ENCODE results near the gene HPS4.

DNA sequence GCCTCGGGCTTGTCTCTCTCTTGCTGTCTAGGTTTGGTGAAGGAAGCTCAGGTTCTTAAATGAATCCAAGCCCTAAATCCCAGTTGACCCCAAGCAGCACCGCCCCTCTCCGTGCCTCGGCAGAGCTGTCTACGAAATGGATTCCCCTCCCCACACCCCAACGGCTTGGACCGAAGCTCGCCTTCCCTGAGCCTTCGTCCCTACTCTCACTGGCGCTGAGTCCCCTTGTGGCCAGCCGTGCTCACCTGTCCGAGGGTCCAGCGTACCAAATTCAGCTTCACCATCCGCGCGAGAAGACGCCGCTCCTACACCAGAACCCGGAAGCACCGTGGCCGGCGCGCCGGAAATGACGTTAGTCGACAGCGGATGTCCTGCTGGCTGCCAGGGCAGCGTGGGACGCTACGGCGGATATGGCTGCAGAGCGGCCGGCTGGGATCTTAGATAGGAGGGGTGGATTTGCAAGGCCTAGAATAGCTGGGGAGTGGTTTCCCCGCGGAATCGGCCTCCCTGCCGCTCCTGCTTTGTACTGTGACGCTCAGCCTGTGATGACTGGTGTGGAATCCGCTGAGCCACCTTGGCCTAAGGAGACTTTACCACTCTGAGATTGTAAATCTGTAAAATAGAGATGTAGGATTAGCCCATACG, 28.7 kb upstream of the HPS4 start, which contains the start of gene TFIP11:
- TF ChIP-seq POLR2AphosphoS5 (IDR thresholded peaks at IDR 0.05), result peak; percentile 89 to 99 (median 95)
- peak in 1 of 4 donors; percentile 36 for TF ChIP-seq POLR2A (IDR thresholded peaks at IDR 0.05)
- no peak for TF ChIP-seq EP300 (IDR thresholded peaks at IDR 0.05)
- no peak for TF ChIP-seq CTCF (IDR thresholded peaks at IDR 0.05)

All from stomach (tissue), 4 donors.